ENCODE measurements around the gene CCT8. TPM values are rescaled to one million over a fixed set of nuclear protein-coding genes. Genes with fewer than 3 reads are reported as not detected.
"Not testable (repeated sequence)": the region's sequence is repeated elsewhere in the genome, so short reads cannot be mapped to it uniquely, and the experiment has no call there.

CCT8 gene
- total RNA-seq, 1 donor from 2014 or later, result 127 TPM

DNA sequence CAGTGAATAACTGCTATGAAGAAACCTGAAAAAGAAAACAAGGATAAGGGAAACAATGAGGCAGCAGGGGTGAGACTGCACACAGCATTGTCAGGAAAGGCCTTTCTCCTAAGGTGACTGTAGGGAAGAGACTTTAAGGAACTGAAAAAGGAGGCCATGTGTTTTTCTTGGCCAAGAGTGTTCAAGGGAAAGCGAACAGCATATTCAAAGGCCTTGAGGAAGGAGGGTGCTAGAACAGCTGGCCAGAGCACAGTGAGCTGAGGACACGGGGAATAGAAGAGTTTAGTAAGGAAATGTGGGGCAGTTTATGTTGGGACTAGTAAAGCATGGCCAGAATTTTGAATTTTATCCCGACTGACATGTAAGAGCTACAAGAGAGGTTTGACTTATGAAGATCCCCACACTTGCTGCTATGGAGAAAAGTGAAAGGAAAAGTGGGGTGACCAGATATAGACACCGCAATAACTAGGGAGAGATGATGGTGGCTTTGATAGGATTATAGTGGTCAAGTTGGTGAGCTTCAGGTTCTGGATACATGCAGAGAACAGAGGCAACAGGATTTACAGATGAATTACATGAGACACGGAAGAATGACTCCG is 55.7 kb downstream of the CCT8 start:
- peak overlapping the region; percentile 77 for H3K4me3 Mint-ChIP-seq (ENCODE audit: unreplicated experiment)
- no peak overlapping the region for H3K27ac Mint-ChIP-seq (ENCODE audit: unreplicated experiment)
- H3K27me3 Mint-ChIP-seq (ENCODE audit: low read depth), result no peaks in the 10 kb centered on the region
- H3K9me3 Mint-ChIP-seq (ENCODE audit: low read depth), result no peaks in the 10 kb centered on the region
- TF ChIP-seq, protein P1, sequence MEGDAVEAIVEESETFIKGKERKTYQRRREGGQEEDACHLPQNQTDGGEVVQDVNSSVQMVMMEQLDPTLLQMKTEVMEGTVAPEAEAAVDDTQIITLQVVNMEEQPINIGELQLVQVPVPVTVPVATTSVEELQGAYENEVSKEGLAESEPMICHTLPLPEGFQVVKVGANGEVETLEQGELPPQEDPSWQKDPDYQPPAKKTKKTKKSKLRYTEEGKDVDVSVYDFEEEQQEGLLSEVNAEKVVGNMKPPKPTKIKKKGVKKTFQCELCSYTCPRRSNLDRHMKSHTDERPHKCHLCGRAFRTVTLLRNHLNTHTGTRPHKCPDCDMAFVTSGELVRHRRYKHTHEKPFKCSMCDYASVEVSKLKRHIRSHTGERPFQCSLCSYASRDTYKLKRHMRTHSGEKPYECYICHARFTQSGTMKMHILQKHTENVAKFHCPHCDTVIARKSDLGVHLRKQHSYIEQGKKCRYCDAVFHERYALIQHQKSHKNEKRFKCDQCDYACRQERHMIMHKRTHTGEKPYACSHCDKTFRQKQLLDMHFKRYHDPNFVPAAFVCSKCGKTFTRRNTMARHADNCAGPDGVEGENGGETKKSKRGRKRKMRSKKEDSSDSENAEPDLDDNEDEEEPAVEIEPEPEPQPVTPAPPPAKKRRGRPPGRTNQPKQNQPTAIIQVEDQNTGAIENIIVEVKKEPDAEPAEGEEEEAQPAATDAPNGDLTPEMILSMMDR (IDR thresholded peaks at IDR 0.05), result no peak
- H3K36me3 Mint-ChIP-seq (ENCODE audit: low read depth), result no peaks in the 10 kb centered on the region
- DNase-seq (ENCODE audit: low spot score), result no peak
- peaks cover 11% of the 10 kb centered on the region for H3K4me1 Mint-ChIP-seq (ENCODE audit: low read depth)

GRCh38 chr21:29011236-29011635 is 62.2 kb downstream of the CCT8 start:
- H3K4me1 Mint-ChIP-seq (ENCODE audit: low read depth); H3K27ac Mint-ChIP-seq (ENCODE audit: unreplicated experiment); DNase-seq (ENCODE audit: low spot score); H3K27me3 Mint-ChIP-seq (ENCODE audit: low read depth); H3K4me3 Mint-ChIP-seq (ENCODE audit: unreplicated experiment); H3K36me3 Mint-ChIP-seq (ENCODE audit: low read depth); H3K9me3 Mint-ChIP-seq (ENCODE audit: low read depth): not testable (repeated sequence)

DNA sequence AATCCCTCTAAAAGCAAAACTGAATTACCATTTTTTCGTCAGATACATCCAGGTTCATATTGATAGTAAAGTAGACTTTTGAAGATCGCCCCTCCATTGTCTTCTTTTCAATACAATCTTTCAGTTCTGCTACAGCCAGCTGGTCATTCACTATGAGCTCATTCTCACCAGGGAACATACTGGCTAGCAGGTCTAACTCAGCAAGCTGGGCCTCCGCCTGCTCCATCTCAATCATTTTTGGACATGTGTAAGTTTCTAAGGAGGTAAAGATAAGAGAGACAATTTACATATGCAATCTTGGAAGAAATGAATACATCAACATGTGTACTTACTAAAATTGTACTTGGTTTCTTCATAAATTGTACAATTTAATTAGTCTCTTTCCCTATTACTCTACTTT is 65.1 kb downstream of the CCT8 start:
- H3K27ac Mint-ChIP-seq (ENCODE audit: unreplicated experiment), result no peak overlapping the region
- H3K9me3 Mint-ChIP-seq (ENCODE audit: low read depth), result no peaks in the 10 kb centered on the region
- no peaks in the 10 kb centered on the region for H3K36me3 Mint-ChIP-seq (ENCODE audit: low read depth)
- no peak overlapping the region for H3K4me3 Mint-ChIP-seq (ENCODE audit: unreplicated experiment)
- peaks cover 2% of the 10 kb centered on the region for H3K4me1 Mint-ChIP-seq (ENCODE audit: low read depth)
- DNase-seq (ENCODE audit: low spot score), result no peak
- TF ChIP-seq, protein P1 (IDR thresholded peaks at IDR 0.05), result no peak
- no peaks in the 10 kb centered on the region for H3K27me3 Mint-ChIP-seq (ENCODE audit: low read depth)

GRCh38 chr21:29007810-29008209 is 65.6 kb downstream of the CCT8 start:
- H3K27me3 Mint-ChIP-seq (ENCODE audit: low read depth), result no peaks in the 10 kb centered on the region
- DNase-seq (ENCODE audit: low spot score), result no peak
- no peak overlapping the region for H3K4me3 Mint-ChIP-seq (ENCODE audit: unreplicated experiment)
- H3K27ac Mint-ChIP-seq (ENCODE audit: unreplicated experiment), result no peak overlapping the region
- TF ChIP-seq, protein P1 (IDR thresholded peaks at IDR 0.05), result no peak
- no peaks in the 10 kb centered on the region for H3K36me3 Mint-ChIP-seq (ENCODE audit: low read depth)
- H3K4me1 Mint-ChIP-seq (ENCODE audit: low read depth), result peaks cover 4% of the 10 kb centered on the region
- no peaks in the 10 kb centered on the region for H3K9me3 Mint-ChIP-seq (ENCODE audit: low read depth)

DNA sequence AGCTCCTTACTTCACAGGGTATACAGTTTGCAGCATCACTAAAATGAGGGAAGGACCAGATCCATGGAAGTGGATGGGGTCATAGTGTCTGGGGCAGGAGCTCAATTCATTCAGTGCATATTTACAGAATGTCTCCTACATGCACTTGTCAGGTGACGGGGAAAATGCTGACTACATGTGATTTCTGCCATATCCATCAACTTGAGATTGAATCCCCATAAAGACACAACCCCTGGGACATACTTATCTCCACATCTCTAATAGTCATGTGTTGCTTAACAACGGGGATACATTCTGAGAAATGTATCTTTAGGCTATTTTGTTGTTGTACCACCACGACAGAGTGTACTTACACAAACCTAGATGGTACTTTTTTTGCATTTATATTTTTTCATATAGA is 66.3 kb downstream of the CCT8 start:
- H3K27me3 Mint-ChIP-seq (ENCODE audit: low read depth), result no peaks in the 10 kb centered on the region
- TF ChIP-seq, protein P1 (IDR thresholded peaks at IDR 0.05), result no peak
- no peaks in the 10 kb centered on the region for H3K9me3 Mint-ChIP-seq (ENCODE audit: low read depth)
- H3K27ac Mint-ChIP-seq (ENCODE audit: unreplicated experiment), result no peak overlapping the region
- H3K36me3 Mint-ChIP-seq (ENCODE audit: low read depth), result no peaks in the 10 kb centered on the region
- DNase-seq (ENCODE audit: low spot score), result no peak
- no peak overlapping the region for H3K4me3 Mint-ChIP-seq (ENCODE audit: unreplicated experiment)
- H3K4me1 Mint-ChIP-seq (ENCODE audit: low read depth), result peaks cover 9% of the 10 kb centered on the region

Other genes starting within 250 kb of the CCT8 start
- gene LTN1, start 80.8 kb downstream of the CCT8 start, total RNA-seq, result 19.8 to 26.1 TPM (median 22.0 TPM) in 3 replicates
- gene RWDD2B, start 54.3 kb downstream of the CCT8 start, total RNA-seq, result 8.8 to 11.0 TPM (median 10.7 TPM) in 3 replicates
- gene USP16, start 49.0 kb downstream of the CCT8 start, total RNA-seq, result 20.9 to 27.0 TPM (median 22.5 TPM) in 3 replicates
- 12.8 to 99.2 TPM (median 93.1 TPM) in 3 replicates for gene MAP3K7CL, start 57.0 kb upstream of the CCT8 start, total RNA-seq
- gene BACH1, start 225.3 kb upstream of the CCT8 start, total RNA-seq, result 85.4 to 123 TPM (median 120 TPM) in 3 replicates

Data from chondrocyte (in vitro differentiated cells).